Right ventricle myocardium inferior (tissue), 1 donor: ENCODE results near the gene CD164. TPM values are rescaled to one million over a fixed set of nuclear protein-coding genes. Genes with fewer than 3 reads are reported as not detected.
A peak's percentile ranks its signal among the peaks of the same experiment; 100 is the strongest.

Experiments
- ATAC-seq: fragments of 200-7000 bp; cut with Tn5 transposase; one replicate; pipeline ENCODE4 v1.9.1; 2020; ENCODE audit warnings: mild to moderate bottlenecking, moderate library complexity
- DNase-seq: peaks from one replicate; pipeline ENCODE4 v3.0.0; 2021; ENCODE audit errors: missing footprints
- intact Hi-C: fragments of 100-400 bp; cut with DNase I; formaldehyde crosslinking; loops from one replicate; pipeline ENCODE4 v1.11.0; 2022
- total RNA-seq: library from RNA; stranded (reverse); fragmentation: NEBNext Ultra II Directional; extraction: Animal tissue kit (Norgen Biotek cat#: 25700); gene quantifications from one replicate; pipeline ENCODE4 v1.2.1, GENCODE V29; 2021
- donor health status: DM: no; HTN: yes; CAD: no; lungs with severe emphysema.

Gene CD164
- total RNA-seq, 1 donor from 2014 or later: 112 TPM

- ATAC-seq (no peak), DNase-seq (no peak)
- intact Hi-C loops: no loop called here
These were observed 55.9 kb downstream of the CD164 start for GRCh38 chr6:109326351-109326750.

- DNase-seq: no peak
- intact Hi-C loops: no loop called here
- no peak for ATAC-seq
These were observed 56.9 kb downstream of the CD164 start for GRCh38 chr6:109325400-109325801.

GRCh38 chr6:109323241-109323640 lies 59.0 kb downstream of the CD164 start:
- intact Hi-C loops: no loop called here
- DNase-seq: no peak
- no peak for ATAC-seq

GRCh38 chr6:109322825-109323224 lies 59.4 kb downstream of the CD164 start:
- no peak for DNase-seq
- intact Hi-C loops: no loop called here
- peak; percentile 84 for ATAC-seq

- intact Hi-C loops: no loop called here
- DNase-seq (no peak), ATAC-seq (no peak)
These were observed 60.5 kb downstream of the CD164 start for GRCh38 chr6:109321752-109322151.

- intact Hi-C loops: no loop called here
- no peak for ATAC-seq
- no peak for DNase-seq
These were observed 62.2 kb downstream of the CD164 start for GRCh38 chr6:109320072-109320471.

- intact Hi-C loops: loop anchor here (5.0 kb wide), 1 partner anchor 64 kb away; the partner anchor contains the start of gene CD164
- peak; percentile 38 for ATAC-seq
- DNase-seq: no peak
These were observed 63.9 kb downstream of the CD164 start for GRCh38 chr6:109318328-109318876.

- DNase-seq (no peak), ATAC-seq (no peak)
- intact Hi-C loops: loop anchor here (5.0 kb wide), 1 partner anchor 65 kb away; the partner anchor contains the start of gene CD164
These were observed 65.4 kb downstream of the CD164 start for GRCh38 chr6:109316909-109317308.

Other genes starting within 250 kb of the CD164 start
- gene PPIL6, start 58.2 kb upstream of the CD164 start, total RNA-seq: 4.5 TPM
- gene SMPD2, start 58.3 kb upstream of the CD164 start, total RNA-seq: 4.4 TPM
- 8.3 TPM for gene MICAL1, start 73.3 kb upstream of the CD164 start, total RNA-seq
- 2.6 TPM for gene ZBTB24, start 100.8 kb upstream of the CD164 start, total RNA-seq